Adrenal gland (tissue), 12 donors: ENCODE data around the gene PARVB. TPM values are rescaled to one million over a fixed set of nuclear protein-coding genes. Genes with fewer than 3 reads are reported as not detected.

ENCODE experiments used
- DNase-seq, 7 donors: peaks; one replicate each; pipeline ENCODE4 v3.0.0-alpha.2; 2019 to 2020
- H3K27ac ChIP-seq, 5 donors: fragments of 200-600 bp; sonication (generic) in 4 of 5; 1 replicate in 3 of 5; 2 replicates in 2 of 5; pipeline versions ENCODE4 v1.5.1 to v1.8.0; 2016 to 2020; ENCODE audit warnings: mild to moderate bottlenecking in 1 of 5
- H3K27me3 ChIP-seq: fragments of 200-600 bp; 2 replicates; pipeline ENCODE4 v1.8.0; 2021
- H3K36me3 ChIP-seq, 2 donors: fragments of 200-600 bp; replicated peaks in 1 of 2; 1 replicate in 1 of 2; 2 replicates in 1 of 2; pipeline versions ENCODE4 v1.5.1 to v1.8.0; 2018 to 2022
- H3K4me1 ChIP-seq, 2 donors: fragments of 200-600 bp; replicated peaks in 1 of 2; 1 replicate in 1 of 2; 2 replicates in 1 of 2; pipeline versions ENCODE4 v1.5.1 to v1.8.0; 2018 to 2021
- H3K4me3 ChIP-seq, 4 donors: fragments of 200-600 bp; sonication (generic) in 3 of 4; one replicate each; pipeline ENCODE4 v1.5.1; 2016 to 2018
- H3K9me3 ChIP-seq, 3 donors: fragments of 200-600 bp; sonication (generic) in 1 of 3; replicated peaks in 1 of 3; 1 replicate in 2 of 3; 2 replicates in 1 of 3; pipeline versions ENCODE4 v1.5.1 to v1.8.0; 2016 to 2021
- POLR2A ChIP-seq, 2 donors: fragments of 450-650 bp; IDR thresholded peaks; one replicate each; pipeline ENCODE4 v1.6.1; 2017; ENCODE audit warnings: antibody characterized with exemption in 2 of 2, mild to moderate bottlenecking in 2 of 2, moderate library complexity in 1 of 2
- WGBS, 4 donors: extraction: QIAGEN DNeasy Blood & Tissue Kit in 2 of 4; methylation state at CpG; one replicate each; pipeline versions ENCODE4 v1.1.5 to v1.1.7; 2013 to 2017; 5-methylcytosine and 5-hydroxymethylcytosine counted together
- intact Hi-C, 2 donors: fragments of 100-400 bp; cut with DNase I; formaldehyde crosslinking; loops; one replicate each; pipeline versions ENCODE4 v1.14.1 to v1.15.0; 2022 to 2023
- polyA plus RNA-seq, 3 donors: library from polyadenylated mRNA; stranded (reverse); fragments of 200-250 nt in 2 of 3; fragments of 350-450 nt in 1 of 3; fragmentation: Illumina TruSeq in 1 of 3; extraction: RNeasy Lipid Tissue Mini Kit (QIAGEN cat#74804) in 1 of 3; gene quantifications; one replicate each; pipeline ENCODE4 v1.2.3, GENCODE V29; 2013 to 2014
- total RNA-seq, 9 donors: library from RNA; depleted of rRNA in 4 of 9; stranded (reverse); fragments of >200 nt in 4 of 9; fragments of 120-200 nt in 1 of 9; fragmentation: NEBNext Ultra II Directional in 1 of 9; extraction: Animal tissue kit (Norgen Biotek cat#: 25700) in 1 of 9; gene quantifications; one replicate each; pipeline versions ENCODE4 v1.1.0 to v1.2.4, GENCODE V29; 2013 to 2023
- TF ChIP-seq, protein P1 (sequence below), 6 experiments: fragments of 450-650 bp in 4 of 6; fragments of 200-600 bp in 2 of 6; sonication (generic) in 1 of 6; IDR thresholded peaks; 1 replicate in 5 of 6; 2 replicates in 1 of 6; pipeline versions ENCODE4 v1.5.1 to v1.8.0; 2016 to 2021; ENCODE audit warnings: antibody characterized with exemption in 6 of 6, mild to moderate bottlenecking in 2 of 6, moderate library complexity in 1 of 6
- donor health status: healthy with polysubstance abuse.
- donor health status: Bipolar disorder and iron deficiency.
- donor health status: DM: yes; HTN: yes; CAD: no.
- donor health status: DM: no; HTN: no; CAD: no.
- donor health status: DM: no; HTN: no; CAD: no.
- donor health status: DM: yes; HTN: yes; CAD: no.

Gene PARVB
- total and polyA plus RNA-seq, 12 donors = 16.9 to 77.6 (median 45.9) TPM

DNA sequence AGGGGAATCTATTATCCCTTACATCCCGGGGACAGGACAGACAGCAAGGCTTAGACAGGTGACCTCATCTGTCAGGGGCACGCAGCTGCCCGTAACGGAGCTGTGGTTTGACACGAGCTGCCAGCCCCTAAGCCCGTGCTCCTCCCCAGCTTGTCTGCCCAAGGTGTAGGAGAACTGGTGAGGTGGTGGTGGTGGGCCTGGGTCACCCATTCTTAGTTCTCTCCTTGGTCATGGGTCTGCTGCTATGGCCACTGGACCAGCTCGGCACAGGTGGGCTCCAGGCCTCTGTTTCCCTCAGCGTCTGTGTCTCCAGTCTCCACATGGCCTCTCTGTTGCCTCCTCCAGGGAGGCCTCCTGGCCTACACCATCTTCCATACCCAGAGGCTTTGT is 162.0 kb downstream of the PARVB start:
- Histone ChIP-seq H3K4me1 (no peaks in the 10 kb centered on the region), H3K36me3 (no peaks in the 10 kb centered on the region), H3K4me3 (no peak overlapping the region), H3K27ac (no peak overlapping the region), H3K27me3 (no peaks in the 10 kb centered on the region), H3K9me3 (no peaks in the 10 kb centered on the region)
- no peak for DNase-seq
- 75 to 84% (median 79%) methylated on average over 2 to 8 of the region's 8 CpGs for WGBS, 4 donors
- intact Hi-C loops = no loop called here
- TF ChIP-seq, protein P1, sequence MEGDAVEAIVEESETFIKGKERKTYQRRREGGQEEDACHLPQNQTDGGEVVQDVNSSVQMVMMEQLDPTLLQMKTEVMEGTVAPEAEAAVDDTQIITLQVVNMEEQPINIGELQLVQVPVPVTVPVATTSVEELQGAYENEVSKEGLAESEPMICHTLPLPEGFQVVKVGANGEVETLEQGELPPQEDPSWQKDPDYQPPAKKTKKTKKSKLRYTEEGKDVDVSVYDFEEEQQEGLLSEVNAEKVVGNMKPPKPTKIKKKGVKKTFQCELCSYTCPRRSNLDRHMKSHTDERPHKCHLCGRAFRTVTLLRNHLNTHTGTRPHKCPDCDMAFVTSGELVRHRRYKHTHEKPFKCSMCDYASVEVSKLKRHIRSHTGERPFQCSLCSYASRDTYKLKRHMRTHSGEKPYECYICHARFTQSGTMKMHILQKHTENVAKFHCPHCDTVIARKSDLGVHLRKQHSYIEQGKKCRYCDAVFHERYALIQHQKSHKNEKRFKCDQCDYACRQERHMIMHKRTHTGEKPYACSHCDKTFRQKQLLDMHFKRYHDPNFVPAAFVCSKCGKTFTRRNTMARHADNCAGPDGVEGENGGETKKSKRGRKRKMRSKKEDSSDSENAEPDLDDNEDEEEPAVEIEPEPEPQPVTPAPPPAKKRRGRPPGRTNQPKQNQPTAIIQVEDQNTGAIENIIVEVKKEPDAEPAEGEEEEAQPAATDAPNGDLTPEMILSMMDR (IDR thresholded peaks at IDR 0.05) = no peak
- TF ChIP-seq POLR2A (IDR thresholded peaks at IDR 0.05) = no peak

DNA sequence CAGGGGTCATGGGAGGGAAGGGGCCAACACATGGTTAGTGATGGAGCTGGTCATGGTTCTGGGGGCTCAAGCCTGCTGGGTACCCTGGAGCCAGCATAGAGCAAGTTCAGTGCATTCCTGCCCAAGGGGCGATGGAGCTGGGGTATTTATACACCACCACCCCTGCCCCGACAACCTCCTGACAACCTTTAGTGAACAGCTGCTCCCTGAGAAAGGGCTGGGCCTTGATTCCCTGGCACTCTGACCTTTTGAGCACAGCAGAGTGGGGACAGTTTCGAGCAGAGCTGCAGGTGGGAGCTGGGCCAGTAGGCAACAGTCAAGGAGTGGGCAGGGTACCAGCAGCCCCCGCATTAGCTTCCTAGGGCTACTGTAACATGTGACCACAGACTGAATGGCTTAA is 162.6 kb downstream of the PARVB start:
- Histone ChIP-seq H3K4me3 (no peak overlapping the region), H3K27me3 (no peaks in the 10 kb centered on the region), H3K36me3 (no peaks in the 10 kb centered on the region), H3K9me3 (no peaks in the 10 kb centered on the region), H3K4me1 (no peaks in the 10 kb centered on the region), H3K27ac (no peak overlapping the region)
- DNase-seq = no peak
- intact Hi-C loops = no loop called here
- TF ChIP-seq, protein P1 (IDR thresholded peaks at IDR 0.05) = no peak
- no peak for TF ChIP-seq POLR2A (IDR thresholded peaks at IDR 0.05)
- 78 to 100% (median 89%) methylated on average over 1 to 4 of the region's 4 CpGs for WGBS, 4 donors

DNA sequence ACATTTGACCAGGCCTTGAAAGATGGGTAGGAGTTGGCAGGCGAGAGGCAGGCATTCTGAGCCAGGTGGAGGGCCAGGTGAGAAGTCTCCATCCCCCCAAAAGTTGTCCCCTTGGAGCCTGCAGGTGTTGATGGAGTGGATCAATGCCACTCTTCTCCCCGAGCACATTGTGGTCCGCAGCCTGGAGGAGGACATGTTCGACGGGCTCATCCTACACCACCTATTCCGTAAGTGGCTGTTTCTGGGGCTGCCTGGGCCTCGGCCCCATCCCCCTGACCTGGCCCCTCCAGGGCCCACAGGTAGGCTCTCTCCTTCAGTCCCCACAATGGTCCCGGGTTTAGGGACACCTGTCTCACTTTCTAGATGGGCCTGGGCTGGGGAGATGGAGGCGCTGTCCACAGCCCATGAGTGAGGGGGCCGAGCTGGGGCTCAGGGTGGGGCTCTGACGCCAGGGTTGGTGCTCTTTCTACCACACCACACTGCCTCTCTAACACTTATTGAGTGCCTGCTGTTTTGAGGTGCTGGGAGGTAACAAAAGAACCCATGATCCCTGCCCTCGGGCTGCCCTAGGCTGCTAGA is 163.6 kb downstream of the PARVB start:
- Histone ChIP-seq H3K4me1 (no peaks in the 10 kb centered on the region), H3K9me3 (no peaks in the 10 kb centered on the region), H3K4me3 (no peak overlapping the region), H3K27me3 (no peaks in the 10 kb centered on the region), H3K36me3 (no peaks in the 10 kb centered on the region), H3K27ac (no peak overlapping the region)
- 84 to 93% (median 91%) methylated on average over 5 to 12 of the region's 12 CpGs for WGBS, 4 donors
- no peak for TF ChIP-seq POLR2A (IDR thresholded peaks at IDR 0.05)
- TF ChIP-seq, protein P1 (IDR thresholded peaks at IDR 0.05) = no peak
- DNase-seq = no peak
- intact Hi-C loops = no loop called here

DNA sequence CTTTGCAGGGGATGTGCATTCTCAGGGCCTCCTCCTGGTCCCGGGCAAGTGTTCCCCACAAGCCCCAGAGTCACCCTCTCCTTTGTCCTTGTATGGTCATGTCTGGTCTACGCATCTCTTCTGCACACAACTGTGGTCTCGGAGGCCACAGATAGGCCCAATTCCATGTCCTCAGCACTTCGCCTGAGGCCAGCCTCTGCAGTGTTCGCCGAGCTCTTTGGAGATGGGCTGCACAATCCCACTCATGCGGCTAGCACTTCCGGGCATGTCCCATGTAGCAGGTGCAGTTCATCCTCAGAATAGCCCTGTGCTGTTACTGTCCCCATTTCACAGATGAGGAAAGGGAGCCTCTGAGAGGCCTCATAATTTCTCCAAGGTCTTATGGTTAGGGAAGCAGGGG is 164.2 kb downstream of the PARVB start:
- no peak overlapping the region for H3K4me3 ChIP-seq
- H3K9me3 ChIP-seq = no peaks in the 10 kb centered on the region
- H3K27me3 ChIP-seq = no peaks in the 10 kb centered on the region
- no peaks in the 10 kb centered on the region for H3K36me3 ChIP-seq
- H3K4me1 ChIP-seq = no peaks in the 10 kb centered on the region
- H3K27ac ChIP-seq = no peak overlapping the region
- no peak for DNase-seq
- WGBS, 4 donors = 88 to 96% (median 90%) methylated on average over 7 to 8 of the region's 8 CpGs
- intact Hi-C loops = no loop called here
- TF ChIP-seq, protein P1 (IDR thresholded peaks at IDR 0.05) = no peak
- TF ChIP-seq POLR2A (IDR thresholded peaks at IDR 0.05) = no peak
